ENCODE results near the gene SLC19A1.
"Not testable (repeated sequence)": the region's sequence is repeated elsewhere in the genome, so short reads cannot be mapped to it uniquely, and the experiment has no call there.

SLC19A1 gene

GRCh38 chr21:45506241-45506817, 35.9 kb downstream of the SLC19A1 start:
- DNase-seq (ENCODE audit: low spot score), result no peak

GRCh38 chr21:45505416-45506021, 36.7 kb downstream of the SLC19A1 start:
- no peak for DNase-seq (ENCODE audit: low spot score)

DNA sequence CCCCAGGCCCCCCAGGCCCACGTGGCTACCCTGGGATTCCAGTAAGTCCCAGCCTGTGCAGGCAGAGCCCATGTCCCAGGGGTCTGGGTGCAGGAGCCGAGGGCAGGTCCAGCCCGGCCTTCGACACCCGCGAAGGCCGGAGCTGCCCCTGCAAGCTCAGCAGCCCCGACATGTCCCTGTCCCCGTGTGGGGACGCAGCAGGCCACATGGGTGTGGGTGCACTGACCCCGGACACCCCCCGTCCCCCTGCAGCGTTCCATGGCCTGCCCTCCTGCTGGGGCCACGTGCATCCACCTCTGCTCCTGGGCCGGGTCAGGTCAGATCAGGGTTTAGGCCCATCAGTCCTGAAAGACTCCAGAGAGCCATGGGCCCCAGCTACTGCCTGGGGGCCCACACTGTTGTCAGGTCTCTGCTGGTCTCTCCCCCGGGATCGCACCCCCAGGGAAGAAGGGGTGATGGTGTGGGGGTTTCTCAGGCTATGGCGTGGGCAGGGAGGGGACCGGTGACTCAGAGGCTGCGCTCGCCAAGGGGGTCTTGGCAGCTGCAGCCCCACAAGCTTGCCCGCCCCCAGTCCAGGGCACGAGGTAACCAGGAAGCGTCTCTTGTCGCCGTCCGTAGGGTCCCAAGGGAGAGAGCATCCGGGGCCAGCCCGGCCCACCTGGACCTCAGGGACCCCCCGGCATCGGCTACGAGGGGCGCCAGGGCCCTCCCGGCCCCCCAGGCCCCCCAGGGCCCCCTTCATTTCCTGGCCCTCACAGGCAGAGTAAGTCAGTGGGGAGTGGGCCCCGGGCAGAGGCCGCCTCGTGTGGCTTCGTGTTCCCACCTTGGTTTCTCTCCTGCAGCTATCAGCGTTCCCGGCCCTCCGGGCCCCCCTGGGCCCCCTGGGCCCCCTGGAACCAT, 37.5 kb downstream of the SLC19A1 start:
- no peak for DNase-seq (ENCODE audit: low spot score)

DNA sequence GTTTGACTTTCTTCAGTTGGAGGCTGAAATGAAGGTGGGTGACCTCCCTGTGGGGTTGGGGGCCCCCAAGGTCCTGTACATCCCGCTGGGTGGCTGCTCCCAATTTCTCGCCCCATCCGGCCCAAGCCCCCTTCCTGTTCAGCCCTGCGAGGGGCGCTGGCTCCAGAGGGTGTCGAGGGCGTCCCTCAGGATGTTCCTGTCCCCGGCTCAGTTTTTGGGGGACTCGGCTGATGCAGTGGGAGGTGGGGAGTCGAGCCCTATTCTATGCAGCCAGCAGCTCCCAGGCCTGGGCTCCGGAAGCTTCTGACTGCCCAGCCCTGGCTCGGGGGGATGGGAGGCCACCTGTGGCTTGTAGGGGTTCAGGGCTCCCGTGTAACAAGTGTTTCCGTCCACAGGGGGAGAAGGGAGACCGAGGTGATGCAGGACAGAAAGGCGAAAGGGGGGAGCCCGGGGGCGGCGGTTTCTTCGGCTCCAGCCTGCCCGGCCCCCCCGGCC, 38.2 kb downstream of the SLC19A1 start:
- DNase-seq (ENCODE audit: low spot score), result no peak

GRCh38 chr21:45503226-45503625, 39.0 kb downstream of the SLC19A1 start:
- DNase-seq (ENCODE audit: low spot score), result not testable (repeated sequence)

- no peak for DNase-seq (ENCODE audit: low spot score)
Observed at GRCh38 chr21:45502600-45502999, 39.6 kb downstream of the SLC19A1 start.

DNA sequence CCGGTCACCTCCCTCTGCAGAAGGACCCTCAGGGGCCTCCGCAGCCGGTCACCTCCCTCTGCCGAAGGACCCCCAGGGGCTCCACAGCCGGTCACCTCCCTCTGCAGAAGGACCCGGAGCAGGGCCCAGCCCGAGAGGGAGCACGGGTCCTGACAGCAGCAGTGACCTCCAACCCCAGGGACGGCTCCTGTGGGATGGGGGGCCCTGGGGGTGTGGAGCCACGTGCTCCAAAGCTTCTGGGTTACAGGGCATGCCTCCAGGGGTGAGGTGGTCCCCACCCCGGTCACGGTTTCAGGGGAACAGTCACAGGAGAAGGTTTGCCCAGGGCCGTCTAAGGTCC, 40.3 kb downstream of the SLC19A1 start:
- DNase-seq (ENCODE audit: low spot score), result no peak

GRCh38 chr21:45501081-45502005, 40.9 kb downstream of the SLC19A1 start:
- not testable (repeated sequence) for DNase-seq (ENCODE audit: low spot score)

GRCh38 chr21:45499970-45500577, 42.2 kb downstream of the SLC19A1 start:
- no peak for DNase-seq (ENCODE audit: low spot score)

DNA sequence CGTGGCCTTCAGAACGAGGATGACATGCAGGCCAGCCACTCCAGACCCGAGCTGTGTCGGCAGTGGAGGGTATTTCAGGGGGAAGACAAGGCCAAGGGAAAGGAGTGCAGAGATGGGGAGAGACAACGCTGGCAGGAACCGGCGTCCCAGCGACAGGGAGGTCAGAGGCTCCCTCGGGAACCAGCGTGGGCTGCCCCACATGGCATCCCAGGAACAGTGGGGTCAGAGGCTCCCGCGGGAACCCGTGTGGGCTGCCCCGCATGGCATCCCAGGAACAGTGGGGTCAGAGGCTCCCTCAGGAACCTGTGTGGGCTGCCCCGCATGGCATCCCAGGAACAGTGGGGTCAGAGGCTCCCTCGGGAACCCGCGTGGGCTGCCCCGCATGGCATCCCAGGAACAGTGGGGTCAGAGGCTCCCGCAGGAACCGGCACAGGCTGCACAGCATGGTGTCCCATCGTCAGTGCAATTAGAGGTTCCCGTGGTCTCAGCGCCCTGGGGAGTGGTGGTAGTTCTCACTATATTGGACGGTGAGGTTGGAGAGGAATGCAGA, 43.0 kb downstream of the SLC19A1 start:
- no peak for DNase-seq (ENCODE audit: low spot score)

- no peak for DNase-seq (ENCODE audit: low spot score)
Observed at GRCh38 chr21:45498646-45499000, 43.6 kb downstream of the SLC19A1 start.

GRCh38 chr21:45497846-45498645, 44.2 kb downstream of the SLC19A1 start:
- no peak for DNase-seq (ENCODE audit: low spot score)

GRCh38 chr21:45496968-45497845, 45.0 kb downstream of the SLC19A1 start:
- DNase-seq (ENCODE audit: low spot score), result no peak

DNA sequence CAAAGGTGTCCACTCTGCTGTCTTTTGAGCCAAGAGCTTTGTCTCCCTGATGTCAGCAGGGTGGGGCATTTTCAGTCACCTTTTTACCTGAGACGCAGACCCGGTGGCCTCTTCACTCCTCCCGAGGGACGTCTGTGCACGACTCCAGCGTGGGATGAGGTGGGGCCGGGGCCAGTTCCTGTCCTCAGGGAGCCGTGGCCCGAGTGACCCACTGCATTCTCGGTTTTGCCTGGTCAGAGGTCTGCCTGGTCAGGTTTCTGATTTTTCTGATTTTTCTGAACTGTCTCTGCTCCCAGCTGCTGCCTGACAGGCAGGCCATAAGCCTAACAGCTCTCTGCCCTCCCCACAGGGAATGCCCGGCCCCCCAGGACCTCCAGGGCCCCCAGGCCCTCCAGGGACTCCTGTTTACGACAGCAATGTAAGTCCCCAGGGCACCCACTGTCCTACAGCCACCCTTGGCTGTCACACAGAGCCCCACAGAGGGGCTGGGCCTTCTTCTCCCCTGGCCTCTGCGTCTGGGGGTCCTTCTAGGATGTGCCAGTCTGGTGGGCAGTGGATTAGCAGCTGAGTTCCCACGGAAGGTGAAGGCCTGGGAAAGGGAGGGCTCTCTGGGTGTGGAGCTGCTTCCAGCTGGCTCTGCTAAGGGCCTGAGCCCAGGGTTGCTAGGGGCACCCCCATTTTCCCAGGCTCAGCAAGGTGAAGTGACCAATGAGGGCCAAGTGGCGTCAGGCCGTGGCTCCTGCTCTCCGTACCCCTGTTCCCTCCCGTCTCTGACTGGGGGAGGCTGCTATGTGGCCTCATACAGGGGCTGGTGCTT, 45.9 kb downstream of the SLC19A1 start:
- DNase-seq (ENCODE audit: low spot score), result no peak

GRCh38 chr21:45494851-45495680, 47.2 kb downstream of the SLC19A1 start:
- DNase-seq (ENCODE audit: low spot score), result no peak

DNA sequence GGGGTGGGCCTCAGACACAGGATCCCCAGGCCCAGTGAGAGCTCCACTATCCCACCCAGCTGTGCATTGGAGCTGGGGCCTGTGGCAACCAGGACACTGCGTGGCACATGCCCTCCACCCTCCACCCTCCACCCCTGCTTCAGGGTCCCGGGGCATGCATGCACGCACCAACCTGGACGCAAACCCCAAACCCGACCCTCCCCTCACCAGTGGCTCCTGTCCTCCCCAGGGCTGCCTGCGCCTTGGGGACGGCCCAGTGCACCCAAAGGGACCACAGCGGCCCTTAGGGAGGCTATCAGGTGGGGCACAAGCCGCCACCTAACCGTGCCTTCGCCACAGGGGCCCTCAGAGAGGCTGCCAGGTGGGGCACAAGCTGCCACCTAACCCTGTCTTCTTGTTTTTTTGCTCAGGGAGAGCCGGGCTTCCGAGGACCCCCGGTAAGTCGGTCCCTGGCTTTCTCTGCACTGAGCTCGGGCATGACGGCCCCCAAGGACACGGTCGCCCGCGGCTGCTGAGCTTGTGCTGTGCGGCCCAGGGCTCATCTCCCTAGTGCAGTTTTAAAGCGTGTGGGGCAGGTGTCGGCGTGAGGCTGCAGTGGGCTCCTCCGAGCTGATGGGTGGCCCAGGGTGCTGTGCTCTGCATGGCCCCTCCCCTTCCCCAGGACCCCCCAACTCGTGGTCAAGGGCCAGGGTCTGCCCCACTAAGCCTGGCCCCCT, 47.9 kb downstream of the SLC19A1 start:
- DNase-seq (ENCODE audit: low spot score), result no peak

DNA sequence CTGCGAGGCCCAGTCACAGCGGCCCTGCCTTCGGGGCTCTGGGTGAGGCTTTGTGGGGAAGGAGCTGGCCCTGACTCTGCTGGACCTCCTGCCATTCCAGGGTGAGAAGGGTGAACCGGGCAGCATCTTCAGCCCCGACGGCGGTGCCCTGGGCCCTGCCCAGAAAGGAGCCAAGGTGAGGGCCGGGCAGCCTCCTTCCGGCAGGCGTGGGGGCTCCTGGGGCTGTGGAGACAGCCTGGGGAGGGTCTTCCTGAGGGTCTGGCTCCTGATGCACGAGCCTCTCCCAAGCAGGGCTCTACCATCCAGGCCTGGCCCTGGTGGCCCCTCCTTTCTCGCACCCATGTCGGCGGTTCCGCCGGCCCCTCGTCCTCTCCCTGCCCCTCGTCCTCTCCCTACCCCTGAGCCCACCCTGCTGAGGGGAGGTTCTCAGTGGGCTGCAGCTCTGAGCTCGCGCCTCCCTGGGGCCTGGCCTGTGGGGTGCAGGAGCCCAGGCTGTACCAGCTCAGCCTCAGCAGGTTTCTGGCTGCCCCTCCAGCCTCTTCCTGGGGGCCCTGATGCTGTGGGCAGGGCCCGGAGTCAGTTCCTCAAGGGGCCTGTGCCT, 48.7 kb downstream of the SLC19A1 start:
- no peak for DNase-seq (ENCODE audit: low spot score)

Measured in kidney capillary endothelial cell (primary cell).